GM21825 (cell line): ENCODE measurements around the gene KCNIP4.

ENCODE experiments used
- ATAC-seq: cut with Tn5 transposase; IDR thresholded peaks from one replicate; pipeline ENCODE4 v1.9.1; 2021; ENCODE audit warnings: mild to moderate bottlenecking, moderate library complexity; ENCODE audit not compliant: unreplicated experiment

Gene KCNIP4

DNA sequence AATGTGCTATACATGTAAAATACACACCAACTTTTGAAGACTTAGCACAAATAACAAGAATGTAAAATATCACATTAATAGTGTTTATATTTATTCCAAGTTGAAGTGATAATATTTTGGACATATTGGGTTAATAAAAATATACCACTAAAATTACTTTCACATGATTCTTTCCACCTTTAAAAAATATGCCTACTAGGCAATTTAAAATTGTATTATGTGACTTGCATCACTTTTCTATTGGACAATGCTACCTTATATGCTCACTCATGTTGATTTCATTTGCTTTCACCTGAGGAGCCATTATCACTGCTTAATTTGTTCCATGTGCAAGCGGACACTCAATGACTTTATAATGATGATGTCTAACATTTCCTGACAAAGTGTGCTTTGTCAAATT lies 1251.8 kb downstream of the KCNIP4 start:
- no peak for ATAC-seq

DNA sequence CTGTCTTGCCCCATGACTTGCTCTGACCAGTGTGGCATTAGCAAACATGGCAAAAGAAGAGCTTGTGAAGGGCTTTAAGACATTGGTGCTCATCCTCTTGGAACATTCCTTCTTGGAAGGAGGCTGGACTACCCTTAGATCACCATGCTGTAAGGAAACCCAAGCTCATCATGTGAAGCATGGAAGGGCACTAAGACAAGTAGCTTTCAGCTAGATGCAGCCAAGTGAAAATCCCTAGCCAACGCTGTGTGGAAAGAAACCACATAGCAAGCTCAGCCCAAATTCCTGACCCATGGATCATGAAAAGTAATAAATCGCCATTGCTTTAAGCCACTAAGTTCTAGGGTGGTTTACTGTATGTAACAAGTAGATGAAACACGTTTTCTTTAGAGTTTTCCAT lies 1260.7 kb downstream of the KCNIP4 start:
- no peak for ATAC-seq

DNA sequence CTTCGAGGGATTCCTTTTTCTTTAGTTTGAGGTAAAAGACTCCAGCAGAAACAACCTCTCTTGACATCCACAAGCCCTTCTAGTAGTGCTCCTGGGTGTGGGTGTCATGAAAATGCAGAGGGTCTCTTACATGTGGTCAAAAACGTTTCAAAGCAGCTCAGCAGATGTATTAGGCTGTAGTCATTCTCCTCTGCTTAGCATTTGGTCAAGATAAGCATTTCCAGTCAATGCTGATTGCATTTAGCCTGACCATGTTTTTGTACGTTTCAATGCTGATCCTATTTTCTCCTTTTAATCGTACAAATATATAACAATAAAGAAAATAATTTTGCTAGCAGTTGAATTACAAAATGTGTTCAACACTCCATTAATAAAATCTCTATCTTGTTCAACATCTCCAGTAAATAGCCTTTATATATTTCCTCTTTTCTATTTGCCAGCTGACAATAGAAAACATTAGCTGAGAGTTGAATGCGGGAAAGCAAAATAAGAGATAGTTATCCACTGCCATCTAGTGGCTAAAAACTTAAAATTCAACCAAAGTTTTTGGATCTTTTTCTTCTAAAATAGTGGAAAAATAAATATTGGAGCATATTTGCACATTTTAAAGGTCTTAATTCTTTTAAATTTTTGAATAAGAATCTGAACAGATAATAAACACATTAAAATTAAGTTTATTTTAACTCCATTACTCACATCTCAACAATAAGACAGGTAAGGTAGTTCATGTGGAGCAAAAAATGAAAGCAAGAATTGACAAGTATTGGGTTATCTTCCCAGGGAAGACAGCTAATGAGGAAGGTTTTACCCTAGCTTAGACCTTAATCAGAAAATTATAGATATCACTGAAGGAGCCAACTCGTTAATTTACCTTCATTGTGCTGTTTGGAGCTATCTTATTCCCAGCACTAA lies 1263.5 kb downstream of the KCNIP4 start:
- ATAC-seq: no peak

DNA sequence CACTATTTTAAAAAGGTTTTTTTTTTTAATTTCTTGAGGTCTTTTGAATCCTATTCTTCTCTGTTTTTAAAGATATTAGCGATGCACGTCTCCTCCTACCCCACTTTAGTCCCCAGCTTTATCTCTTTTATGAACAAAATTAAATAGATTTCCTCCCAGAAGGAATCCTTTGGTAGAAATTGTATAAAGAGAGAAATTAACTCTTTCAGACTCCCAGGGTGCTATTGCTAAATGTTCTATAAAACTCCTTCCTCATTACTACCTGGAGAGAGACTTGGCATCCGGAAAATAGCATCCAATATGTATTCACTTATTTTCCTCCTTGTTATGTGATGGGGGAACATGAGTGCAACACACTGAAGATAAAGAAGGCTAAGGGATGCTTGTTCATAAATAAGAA lies 1264.8 kb downstream of the KCNIP4 start:
- no peak for ATAC-seq

DNA sequence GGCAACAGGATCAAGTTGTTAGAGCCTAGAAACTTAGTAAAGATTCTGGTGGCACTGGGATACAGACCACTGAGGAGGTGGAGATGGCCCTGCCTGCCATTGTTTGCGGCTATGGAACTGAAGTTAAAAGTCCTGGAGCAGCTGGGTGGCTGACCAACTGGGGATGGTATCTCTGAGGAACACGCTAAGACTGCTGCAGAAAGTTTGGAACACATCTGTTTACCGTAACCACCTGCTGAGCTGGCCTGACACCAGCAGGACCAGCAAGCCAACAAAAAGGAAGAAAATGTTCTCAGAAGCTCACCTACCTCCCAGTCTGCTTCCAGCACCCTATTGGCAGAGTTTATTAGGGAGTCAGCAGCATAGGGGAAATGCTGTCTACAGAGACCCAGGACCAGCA lies 1265.7 kb downstream of the KCNIP4 start:
- ATAC-seq: no peak

DNA sequence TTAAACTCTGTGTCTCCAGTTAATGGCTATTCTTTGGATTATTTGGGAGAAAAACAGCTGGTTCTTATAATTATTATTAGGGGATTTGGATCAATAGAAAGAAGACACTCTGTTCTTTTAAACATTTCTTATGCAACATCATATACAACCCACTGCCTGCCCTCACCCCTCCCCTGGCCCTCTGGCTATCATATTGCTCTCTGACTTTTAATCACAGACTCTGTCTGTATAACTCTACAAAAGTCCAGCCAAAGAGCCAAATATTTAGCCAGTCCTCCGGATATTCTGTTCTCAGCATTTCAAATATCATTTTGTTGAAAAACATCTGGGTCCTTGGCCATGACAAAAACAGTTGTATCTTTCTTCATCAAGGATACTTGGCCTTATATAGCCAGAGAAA lies 1267.3 kb downstream of the KCNIP4 start:
- ATAC-seq: no peak

DNA sequence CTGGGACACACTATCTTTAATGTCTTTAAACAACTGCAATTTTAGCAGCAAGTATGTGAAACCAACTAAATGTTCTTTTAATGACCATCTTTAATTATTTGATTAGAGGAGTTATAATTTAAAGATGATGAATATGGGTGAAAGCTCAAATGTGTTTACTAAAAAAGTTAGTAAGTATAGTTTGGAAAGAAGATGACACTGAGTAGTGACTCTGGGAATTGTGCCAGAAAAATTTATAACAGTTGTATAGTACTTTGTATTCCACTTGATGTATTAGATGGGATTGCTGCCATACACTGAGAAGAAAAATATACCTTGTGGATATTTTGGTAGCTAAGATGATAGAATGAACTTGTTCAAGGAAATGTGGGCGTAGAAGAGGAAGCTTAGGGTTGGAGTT lies 1267.8 kb downstream of the KCNIP4 start:
- ATAC-seq: no peak

DNA sequence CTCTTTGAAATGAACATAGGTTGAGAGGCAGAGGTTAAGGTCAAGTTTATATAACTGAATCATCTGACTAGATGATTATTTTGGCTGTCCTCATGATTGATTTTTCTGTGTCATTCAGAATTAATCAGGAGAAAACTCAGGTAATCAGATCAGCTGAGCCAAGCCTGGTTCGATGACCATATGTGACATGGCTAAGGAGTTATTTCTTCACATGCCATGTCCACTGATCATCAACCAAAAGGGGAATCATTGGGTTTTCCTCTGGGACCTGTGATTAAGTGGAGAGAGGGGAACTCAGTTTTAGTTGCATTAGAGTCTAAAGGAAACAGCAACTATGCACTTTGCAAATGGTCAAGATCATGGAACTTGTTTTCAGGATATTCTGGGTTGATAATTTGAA lies 1268.6 kb downstream of the KCNIP4 start:
- no peak for ATAC-seq
